Fibroblast of lung (primary cell): ENCODE results near the gene SGCA.

Experiments used
- EZH2 ChIP-seq: IDR thresholded peaks from 2 replicates; pipeline ENCODE4 v1.5.1; 2012; ENCODE audit warnings: low read length, control low read depth, mild to moderate bottlenecking; ENCODE audit errors: missing control alignments
- TF ChIP-seq, protein P1 (sequence below), 2 donors: IDR thresholded peaks in 1 of 2; conservative IDR thresholded peaks in 1 of 2; 1 replicate in 1 of 2; 2 replicates in 1 of 2; pipeline ENCODE4 v1.5.1; 2011 to 2012; ENCODE audit warnings: low read length in 2 of 2, control low read depth in 1 of 2, inconsistent platforms in 1 of 2, low read depth in 1 of 2, mild to moderate bottlenecking in 1 of 2

DNA sequence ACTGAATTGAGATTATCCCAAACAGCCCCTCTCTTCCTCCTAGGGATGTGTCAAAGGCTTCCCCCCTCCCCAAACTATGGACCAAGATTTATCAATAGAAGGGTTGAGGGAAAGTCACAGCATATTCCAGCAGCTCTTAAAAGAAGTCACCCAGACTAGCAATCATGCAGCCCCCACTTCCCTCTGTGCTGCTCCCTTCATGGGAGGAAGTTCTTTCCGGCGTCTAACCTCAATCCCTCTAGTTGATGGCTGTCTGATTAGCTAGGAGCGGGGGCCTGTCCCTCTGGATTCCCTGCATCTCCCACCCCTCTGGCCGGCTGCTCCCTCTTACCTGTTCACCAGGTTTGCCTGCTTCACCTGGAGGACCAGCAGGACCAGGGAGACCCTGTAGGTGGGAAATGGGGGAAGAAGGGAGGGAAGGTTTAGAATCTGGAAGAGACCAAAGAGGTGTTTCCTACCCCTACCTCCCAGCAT, 26.4 kb downstream of the SGCA start:
- TF ChIP-seq EZH2: no peak
- TF ChIP-seq, protein P1, sequence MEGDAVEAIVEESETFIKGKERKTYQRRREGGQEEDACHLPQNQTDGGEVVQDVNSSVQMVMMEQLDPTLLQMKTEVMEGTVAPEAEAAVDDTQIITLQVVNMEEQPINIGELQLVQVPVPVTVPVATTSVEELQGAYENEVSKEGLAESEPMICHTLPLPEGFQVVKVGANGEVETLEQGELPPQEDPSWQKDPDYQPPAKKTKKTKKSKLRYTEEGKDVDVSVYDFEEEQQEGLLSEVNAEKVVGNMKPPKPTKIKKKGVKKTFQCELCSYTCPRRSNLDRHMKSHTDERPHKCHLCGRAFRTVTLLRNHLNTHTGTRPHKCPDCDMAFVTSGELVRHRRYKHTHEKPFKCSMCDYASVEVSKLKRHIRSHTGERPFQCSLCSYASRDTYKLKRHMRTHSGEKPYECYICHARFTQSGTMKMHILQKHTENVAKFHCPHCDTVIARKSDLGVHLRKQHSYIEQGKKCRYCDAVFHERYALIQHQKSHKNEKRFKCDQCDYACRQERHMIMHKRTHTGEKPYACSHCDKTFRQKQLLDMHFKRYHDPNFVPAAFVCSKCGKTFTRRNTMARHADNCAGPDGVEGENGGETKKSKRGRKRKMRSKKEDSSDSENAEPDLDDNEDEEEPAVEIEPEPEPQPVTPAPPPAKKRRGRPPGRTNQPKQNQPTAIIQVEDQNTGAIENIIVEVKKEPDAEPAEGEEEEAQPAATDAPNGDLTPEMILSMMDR (conservative IDR thresholded peaks at IDR 0.05 in 1 of 2, IDR thresholded peaks at IDR 0.05 in 1 of 2; ENCODE audit: low read depth in 1 of 2, low read length in 2 of 2): no peak
